VCaP (cell line): ENCODE results near the gene RBM20.
"Not testable (repeated sequence)": the region's sequence is repeated elsewhere in the genome, so short reads cannot be mapped to it uniquely, and the experiment has no call there.

Experiments
- H3K27ac ChIP-seq: fragments of 450-650 bp; 2 replicates; pipeline ENCODE4 v1.5.1; 2017
- TF ChIP-seq, protein P1 (sequence below): fragments of 450-650 bp; conservative IDR thresholded peaks from 2 replicates; pipeline ENCODE4 v1.5.1; 2017; ENCODE audit warnings: mild to moderate bottlenecking, moderate library complexity

RBM20 gene

DNA sequence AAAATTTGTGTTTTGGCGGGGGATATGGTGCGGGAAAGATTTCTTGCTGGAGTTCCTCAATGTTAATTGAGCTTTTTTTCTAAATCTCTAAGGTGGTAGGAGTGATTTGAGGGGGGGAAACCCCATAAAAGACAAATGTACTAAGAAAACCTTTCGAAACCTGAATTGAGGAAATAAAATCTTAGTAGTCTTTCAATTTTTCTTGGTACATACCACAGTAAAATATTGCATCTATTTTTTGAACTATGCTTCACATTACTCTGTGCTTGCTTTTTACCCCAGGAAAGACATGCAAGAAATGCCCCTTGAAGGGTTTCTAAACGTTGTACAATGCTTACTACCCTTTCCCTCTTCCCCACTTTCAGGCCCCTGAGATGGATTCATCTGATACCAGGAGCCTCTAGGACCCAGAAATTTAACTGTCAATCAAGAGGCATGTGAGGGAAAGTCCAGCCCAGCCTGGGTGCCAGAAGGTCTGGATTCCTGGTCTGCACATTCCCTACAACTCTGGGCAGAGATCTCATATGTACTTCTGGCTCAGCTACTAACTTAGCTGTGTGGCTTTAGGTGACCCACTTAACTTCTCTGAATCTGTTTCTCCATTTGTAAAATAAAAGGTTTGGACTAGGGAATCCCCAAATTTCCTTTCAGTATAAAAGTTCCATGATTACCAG lies 221.8 kb downstream of the RBM20 start:
- H3K27ac ChIP-seq: no peak overlapping the region
- TF ChIP-seq, protein P1, sequence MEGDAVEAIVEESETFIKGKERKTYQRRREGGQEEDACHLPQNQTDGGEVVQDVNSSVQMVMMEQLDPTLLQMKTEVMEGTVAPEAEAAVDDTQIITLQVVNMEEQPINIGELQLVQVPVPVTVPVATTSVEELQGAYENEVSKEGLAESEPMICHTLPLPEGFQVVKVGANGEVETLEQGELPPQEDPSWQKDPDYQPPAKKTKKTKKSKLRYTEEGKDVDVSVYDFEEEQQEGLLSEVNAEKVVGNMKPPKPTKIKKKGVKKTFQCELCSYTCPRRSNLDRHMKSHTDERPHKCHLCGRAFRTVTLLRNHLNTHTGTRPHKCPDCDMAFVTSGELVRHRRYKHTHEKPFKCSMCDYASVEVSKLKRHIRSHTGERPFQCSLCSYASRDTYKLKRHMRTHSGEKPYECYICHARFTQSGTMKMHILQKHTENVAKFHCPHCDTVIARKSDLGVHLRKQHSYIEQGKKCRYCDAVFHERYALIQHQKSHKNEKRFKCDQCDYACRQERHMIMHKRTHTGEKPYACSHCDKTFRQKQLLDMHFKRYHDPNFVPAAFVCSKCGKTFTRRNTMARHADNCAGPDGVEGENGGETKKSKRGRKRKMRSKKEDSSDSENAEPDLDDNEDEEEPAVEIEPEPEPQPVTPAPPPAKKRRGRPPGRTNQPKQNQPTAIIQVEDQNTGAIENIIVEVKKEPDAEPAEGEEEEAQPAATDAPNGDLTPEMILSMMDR: no peak

DNA sequence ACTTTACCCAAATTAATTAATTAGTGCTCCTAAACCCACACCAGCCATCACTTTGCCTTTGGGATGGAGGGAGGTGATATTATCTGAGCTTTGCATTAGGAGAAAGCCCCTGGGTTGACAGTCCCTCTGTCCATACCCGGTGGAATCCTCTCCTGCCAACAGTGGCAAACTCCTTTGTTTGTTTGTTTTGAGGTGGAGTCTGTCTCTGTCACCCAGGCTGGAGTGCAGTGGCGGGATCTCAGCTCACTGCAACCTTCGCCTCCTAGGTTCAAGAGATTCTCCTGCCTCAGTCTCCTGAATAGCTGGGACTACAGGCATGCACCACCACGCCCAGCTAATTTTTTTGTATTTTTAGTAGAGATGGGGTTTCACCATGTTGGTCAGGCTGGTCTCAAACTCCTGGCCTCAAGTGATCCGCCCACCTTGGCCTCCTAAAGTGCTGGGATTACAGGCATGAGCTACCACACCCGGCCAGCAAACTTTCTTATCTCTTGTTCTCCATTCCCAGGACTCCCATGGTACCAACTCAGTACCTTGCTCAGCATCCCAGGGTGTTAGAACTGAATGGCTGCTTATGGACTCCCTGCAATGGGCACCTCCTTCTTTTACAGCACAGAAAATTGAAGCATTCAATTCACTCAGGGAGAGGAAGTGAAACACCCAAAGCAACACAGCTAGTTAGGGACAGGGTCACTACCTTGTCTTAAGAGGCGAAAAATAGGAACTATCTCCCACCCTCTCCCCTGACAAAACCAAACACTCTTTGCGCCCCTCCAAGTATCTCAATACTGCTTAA lies 223.1 kb downstream of the RBM20 start:
- H3K27ac ChIP-seq: not testable (repeated sequence)

DNA sequence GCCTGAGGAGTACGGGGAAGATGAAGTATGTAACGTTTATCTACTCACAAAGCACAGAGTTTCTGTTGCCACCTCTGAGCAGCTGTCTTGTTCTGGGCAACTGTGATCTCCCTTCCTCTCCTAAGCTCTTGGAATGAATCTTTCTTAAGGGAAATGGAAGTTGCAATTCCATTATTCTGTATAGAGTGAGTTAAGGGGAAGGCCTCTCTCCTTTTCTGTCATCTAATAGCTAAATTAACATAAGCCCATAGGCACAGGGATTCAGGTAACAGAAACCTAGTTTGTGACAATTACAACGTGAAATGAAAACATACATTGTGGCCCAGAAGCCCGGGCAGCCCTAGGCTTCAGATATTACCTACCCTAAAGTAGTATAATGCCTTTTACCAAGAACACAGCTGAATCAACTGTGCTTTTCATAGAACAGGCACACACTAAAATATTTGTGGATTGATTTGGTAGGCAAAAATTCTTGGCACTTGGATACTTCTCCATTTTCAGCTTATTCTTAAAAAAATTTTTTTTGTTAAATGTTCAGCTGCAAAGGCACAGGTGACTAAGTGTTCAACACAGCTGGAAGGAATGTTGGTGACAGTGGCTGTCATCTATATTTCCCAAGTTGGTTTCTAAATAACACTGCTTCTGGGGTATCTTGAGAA lies 223.8 kb downstream of the RBM20 start:
- H3K27ac ChIP-seq: no peak overlapping the region

DNA sequence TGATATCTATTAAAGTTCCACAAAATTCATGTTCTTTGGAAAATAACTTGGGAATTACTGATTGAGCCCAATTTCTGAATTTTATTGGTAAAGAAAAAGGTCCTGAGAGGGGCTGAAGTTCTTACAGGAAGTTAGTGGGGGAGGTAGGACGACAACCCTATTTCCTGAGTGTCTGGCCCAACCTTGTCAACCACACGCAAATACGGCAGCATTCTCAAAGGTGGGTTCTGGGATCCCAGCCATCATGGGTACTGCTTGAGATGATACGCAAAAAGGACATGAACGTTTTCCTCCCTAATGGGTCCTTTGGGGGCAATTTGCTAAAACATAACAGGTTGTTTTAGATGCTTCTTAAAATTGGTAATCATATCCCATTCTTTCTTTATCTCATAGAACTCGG lies 224.8 kb downstream of the RBM20 start:
- no peak overlapping the region for H3K27ac ChIP-seq
- TF ChIP-seq, protein P1: no peak

More for the DNA sequence above, 223.8 kb downstream of the RBM20 start:
- TF ChIP-seq, protein P1: no peak

DNA sequence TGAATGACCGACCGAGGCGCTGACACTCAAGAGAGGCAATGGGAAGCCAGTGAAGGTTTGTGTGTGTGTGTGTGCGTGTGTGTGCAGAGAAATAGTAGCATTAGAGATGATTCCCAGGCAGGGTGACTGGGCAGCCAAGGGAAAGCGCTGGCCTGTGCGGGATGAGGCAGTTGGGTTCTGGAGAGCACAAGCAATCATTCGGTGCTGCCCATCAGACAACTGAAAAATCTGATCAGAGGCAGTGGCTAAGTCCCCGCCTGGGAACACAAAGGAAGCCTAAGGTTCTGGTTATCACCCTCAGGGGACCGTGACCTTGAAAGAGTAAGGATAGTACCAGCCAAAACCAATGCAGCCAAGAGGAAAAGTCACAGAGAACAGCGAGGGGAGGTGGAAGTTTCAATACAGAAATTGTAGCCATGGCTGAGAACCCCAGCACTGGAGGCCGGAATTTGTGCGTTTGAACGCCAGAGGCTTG lies 226.7 kb downstream of the RBM20 start:
- TF ChIP-seq, protein P1: no peak
- peak overlapping the region; percentile 96 for H3K27ac ChIP-seq

DNA sequence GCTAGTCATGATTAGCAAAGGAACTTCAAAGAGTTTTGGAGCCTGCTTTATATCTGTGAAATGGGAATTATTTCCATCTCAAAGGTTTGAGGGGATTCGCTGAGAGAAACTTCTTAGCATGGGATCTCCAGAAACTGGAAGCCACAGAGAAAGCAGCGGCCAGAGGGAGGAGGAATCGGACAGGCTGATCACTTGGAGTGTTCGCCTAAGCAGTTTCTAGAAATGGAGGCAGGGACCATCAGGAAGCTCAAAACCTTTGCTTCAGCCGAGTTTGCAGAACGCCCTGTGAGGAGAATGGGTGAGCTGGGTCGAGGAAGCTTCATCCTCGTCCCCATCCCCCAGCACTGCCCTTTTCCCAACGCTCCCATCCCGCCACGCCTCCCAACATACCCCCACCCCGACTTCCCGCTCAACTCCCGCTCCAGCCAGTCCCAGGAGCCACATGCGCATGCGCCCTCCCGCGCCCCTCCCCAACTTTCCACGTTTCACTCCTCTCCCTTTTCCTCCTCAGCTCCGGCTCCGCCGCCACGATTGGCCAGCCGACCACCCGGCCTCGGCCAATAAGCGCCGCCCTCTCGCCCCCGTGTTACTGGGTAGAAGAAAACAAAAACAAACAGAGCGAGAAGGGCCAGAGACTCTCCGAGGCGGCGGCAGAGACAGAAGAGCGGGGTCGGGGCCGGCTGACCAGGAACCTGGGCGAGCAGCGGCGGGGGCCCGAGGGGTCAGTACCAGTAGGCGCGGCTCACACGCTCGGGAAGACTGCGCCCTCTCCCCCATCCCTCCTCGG lies 227.4 kb downstream of the RBM20 start, which contains the start of gene PDCD4:
TSS of gene PDCD4 (plus strand) at position 631 of the 787 bp plus-strand sequence. CDS start 4,100 bp downstream, outside the sequence.
- TF ChIP-seq, protein P1: no peak
- peak within 1 kb of the TSS; percentile 96 for H3K27ac ChIP-seq

DNA sequence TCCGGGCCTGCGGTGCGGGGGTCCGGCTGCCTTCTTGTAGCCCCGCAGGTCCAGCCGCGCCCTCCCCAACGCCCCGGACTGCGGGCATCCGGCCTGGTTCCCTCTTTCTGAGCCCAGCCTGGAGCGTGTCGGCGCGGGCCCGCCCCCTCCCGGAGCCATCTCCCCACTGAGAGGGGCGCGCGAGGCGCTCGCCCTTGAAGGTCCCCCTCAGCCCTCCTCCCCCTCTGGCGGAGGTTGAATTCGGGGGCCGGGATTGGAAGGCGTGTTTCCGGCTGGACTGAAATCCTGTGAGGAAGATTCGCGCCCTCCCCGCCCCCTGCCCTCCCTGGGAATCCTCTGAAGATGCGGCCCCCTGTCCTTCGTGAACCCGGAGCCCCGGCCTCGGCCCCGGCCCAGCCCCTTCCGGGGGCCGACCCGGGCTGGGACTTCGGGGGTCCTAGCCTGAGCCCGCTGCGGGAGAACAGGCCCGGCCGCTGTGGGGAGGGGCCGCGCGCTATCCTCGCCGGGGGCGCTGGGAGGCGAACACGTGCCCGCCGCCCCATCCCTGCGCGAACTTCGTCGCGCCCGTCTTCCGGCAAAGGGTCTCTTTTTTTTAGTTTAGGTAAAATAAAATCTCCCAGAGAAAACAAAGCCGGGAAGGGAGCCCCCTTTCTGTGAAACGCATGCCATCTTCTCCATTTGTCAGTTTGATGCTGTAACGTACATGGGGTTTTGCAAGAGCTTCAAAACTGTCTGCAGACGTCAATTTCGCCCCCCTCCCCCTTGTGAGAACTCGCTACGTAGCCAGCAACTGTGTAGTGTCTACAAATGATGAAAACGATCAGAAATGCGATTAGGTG lies 228.2 kb downstream of the RBM20 start:
- peak overlapping the region; percentile 96 for H3K27ac ChIP-seq
- TF ChIP-seq, protein P1: no peak
